HG02759 (cell line): ENCODE measurements around the gene LAYN.

ENCODE experiments used
- ATAC-seq: cut with Tn5 transposase; IDR thresholded peaks from one replicate; pipeline ENCODE4 v1.9.1; 2021; ENCODE audit warnings: mild to moderate bottlenecking, moderate library complexity; ENCODE audit not compliant: unreplicated experiment

Gene LAYN

DNA sequence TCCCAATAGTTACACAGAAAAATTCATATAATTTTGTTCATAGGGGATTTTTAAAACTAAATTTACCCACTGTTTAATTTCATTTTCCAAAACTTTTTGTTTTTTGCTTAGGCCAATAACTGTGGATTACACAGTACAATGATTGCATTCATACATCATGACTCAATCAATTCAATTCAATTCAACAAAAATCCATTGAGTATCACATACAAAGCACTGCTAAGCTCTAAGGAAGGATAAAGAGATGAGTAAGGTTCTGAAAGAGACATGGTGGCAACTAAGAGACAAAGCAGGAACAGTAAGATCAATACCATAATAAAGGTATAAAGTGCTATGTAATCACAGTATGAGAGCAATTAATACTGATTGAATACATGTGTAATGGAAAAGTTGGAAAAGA is 9.4 kb upstream of the LAYN start:
- ATAC-seq: no peak

DNA sequence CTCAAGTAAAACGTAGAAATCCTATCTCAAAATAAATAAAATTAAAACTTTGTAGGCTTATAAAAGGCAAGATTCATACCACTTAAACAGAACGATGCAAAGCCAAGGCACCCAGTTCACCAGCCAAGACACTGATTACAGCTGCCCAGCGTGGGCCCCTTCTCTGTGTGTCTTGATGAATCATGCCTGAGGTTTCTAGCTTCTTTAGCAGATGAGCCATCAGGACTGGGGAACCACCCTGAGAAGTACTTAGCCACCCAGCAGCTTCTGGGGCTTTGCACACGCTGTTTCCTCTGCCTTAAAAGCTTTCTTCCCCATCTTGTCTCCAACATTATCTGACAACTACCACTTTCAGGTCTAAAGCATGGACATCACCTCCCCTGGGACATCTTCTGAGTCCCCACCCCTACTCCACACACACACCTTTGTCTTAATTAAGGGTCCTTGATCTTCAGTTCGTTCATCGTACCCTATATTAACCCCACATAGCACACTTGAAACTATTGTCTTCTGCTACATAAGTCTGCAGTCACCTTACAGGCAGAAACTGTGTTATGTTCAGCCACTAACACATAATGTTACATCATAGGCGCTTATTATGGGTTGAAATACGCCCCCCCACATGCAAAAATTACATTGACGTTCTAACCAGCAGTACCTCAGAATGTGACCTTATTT is 8.7 kb upstream of the LAYN start:
- peak; percentile 78 for ATAC-seq

DNA sequence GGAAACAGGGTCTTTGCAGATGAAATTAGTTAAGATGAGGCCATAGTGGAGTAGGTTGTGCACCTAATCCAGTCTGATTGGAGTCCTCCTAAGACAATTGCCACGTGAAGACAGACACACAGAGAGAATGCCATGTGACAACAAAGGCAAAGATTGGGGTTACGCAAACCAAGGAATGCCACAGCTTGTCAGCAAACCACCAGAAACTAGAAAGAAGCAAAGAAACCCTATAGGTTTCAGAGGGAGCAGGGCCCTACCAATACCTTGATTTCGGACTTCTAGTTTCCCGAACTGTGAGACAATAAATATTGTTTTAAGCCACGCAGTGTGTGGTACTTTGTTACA is 8.2 kb upstream of the LAYN start:
- ATAC-seq: no peak

DNA sequence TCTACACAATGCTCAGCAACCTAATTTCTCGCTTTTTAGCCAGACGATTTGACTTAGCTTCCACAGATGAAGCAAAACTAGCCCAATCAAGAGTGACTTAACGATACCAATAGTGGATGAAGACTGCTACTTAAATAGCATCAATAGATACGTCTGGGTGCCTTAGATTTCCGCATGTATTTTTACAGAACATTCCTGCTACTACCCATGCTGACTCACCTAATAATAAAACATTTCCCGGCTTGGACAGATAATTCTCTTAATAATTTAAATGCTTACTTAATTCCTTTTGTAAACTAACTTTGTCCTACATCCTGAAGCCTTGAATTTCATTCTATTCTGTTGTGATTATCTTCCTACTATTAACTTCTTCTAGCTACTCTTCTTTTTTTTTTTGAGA is 5.2 kb upstream of the LAYN start:
- no peak for ATAC-seq

DNA sequence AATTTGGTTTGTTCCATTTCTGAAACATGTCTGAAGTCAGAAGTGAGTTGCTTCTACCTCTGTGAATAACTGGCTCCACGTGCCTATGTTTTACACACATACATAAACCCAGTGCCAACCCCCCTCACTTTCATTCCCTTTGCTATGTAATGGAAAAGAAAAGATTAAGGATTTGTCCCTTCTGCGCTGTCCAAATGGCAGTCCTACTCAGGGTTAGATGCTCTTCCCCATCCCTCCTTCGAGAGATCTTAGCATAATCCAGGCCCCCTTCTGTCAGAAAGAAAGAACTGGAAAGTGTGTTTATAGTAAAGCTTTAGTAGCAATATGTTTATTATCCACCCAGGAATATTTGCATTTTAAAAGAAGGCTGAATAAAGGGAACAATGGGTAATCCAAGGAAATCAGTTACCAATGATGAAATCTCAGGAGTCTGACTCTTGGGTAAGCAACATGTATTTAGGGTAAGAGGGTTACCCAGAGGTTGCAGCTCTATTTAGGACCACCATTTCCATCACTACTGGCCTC is 3.1 kb upstream of the LAYN start:
- no peak for ATAC-seq

DNA sequence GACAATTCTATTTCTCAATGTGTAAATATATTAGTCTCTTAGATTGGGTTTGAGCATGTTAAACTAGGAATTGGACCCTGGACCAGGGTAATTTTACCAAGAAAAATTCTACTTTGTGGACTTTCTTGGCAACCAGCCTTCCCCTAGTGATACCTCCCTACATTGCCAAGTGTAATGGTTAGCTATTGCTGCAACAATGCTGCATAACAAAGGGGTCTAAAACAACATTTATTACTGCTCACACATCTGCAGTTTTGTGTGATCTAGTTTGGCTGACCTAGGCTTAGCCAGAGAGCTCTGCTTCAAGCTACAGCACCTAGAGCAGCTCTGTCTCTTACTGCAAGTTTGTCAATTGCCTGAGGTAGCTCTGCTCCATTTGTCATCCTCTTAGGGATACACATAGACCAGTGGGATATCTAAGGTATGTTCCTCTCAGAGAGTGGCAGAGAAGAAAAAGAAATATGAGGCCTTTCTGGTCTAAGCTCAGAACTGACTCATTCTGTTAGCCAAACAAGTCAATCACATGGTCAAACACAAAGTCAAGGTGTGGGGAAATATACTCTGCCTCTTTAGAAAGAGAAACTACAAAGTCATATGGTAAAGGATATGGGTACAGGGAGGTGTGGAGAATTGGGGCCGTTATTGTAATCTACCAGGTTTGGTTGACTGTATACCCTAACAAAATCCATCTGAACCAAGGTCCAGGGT is 2.0 kb upstream of the LAYN start:
- no peak for ATAC-seq

DNA sequence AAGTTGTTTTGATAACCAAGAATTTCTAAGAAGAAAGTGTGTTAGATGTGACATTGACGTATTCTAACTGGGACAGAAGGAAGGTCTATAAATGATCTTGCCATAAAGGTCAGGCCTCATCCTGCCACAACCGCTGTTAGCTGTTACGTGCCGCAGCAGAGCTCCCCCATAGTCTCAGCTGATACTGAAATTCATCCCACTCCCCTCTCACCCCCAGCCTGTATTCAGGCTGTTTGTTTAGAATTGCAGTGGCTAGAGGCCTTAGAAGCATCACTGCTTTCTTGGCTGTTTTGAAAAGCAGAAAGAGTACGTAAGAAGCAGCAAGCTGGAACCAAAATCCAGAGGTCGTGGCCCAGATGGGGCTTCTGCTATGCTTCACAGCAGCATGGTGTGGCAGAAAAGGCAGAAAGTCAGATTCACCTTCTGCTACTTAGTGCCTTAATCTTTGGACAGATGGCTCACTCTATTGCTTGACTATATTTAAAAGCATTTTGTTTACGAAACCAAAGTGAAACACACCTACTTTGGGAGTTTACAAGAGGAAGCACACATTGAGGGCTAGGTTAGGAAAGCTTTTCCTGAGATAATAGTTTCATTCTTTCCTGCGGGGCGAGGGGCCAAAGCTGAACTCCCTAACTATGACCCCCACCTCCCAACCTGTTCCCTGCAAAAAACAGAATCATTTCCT is 950 bp upstream of the LAYN start:
- no peak for ATAC-seq

DNA sequence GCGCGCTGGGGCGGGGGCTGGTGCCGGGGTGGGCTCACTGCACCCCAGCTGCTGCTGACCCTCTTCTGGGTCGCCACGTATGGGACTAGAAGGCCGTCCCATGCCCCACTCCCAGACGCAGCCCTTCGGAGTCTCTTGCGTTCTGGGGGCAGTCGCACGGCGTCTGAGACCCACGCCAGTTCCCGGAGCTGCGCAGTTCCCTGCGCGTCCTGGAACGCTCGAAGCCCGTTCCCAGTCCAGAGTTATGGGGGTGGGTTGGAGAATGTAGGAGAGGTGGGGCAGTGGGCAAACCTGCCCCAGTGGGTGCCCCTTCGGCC is 375 bp downstream of the LAYN start:
- ATAC-seq: no peak

DNA sequence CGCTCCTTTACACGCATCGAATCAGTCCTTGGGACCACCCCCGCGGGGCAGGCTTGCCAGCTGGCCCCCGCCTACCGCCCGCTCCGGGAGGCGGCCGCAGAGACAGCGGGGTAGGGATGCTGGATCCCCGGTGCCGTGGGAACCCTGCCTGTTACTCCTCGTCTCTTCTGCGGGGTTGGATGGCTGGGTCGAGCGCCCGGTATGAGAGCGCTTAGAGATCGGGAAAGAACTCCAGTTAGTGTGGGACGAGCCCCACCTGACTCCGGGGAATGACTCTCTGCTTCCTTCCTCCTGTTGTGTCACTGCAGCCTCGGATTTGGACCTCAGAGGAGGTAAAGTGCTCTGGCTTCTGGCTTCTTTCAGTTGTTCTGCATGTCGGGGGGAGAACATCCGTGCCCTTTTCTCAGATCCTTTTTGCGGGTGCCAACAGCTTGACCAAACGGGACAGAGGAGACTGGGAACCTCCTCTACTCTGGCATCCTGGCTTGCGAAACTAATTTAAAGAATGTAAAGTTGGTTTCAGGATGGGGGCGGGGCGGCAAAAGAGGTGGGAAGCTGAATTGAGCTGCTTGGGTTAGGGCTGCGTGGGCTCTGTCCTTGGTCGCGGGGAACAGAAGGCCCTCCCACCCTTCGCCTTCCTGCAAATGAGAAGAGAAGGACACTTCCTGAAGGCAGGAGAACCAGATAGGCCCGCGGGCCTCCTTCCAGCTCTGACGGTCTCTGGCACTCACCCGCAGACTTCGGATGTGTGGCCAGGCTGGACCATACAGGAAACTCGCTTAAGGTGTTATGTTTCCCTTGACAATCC is 938 bp downstream of the LAYN start:
- no peak for ATAC-seq

DNA sequence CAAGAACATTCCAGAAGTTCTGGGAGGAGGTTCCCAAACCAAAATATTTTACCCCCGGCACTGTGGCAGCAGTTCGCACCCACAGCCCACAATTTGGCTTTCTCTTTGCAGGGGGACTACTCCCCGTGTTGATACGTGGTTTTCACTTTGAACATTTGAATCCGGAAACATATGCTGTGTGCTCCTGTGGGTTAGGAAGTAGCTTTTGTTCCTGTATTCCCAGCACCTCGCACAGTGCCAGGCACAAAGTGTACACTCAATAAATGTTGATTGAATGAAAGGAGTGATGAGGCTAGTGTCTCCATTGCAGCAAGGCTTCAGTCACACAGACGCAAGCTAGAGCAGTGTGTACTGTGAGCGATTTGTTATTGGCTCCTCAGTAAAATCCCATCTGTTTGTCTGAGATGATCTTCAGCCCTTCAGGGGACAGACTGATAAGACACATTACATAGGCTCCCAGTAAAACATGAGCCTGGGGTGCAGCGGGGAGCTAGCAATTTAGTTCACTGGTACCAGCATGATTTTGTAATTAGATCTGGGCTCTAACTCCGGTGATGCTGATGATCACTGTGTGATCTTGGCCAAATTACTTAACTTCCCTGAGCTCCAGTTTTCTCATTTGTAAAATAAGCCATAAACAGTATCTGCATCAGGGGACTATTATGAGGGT is 2.2 kb downstream of the LAYN start:
- no peak for ATAC-seq

DNA sequence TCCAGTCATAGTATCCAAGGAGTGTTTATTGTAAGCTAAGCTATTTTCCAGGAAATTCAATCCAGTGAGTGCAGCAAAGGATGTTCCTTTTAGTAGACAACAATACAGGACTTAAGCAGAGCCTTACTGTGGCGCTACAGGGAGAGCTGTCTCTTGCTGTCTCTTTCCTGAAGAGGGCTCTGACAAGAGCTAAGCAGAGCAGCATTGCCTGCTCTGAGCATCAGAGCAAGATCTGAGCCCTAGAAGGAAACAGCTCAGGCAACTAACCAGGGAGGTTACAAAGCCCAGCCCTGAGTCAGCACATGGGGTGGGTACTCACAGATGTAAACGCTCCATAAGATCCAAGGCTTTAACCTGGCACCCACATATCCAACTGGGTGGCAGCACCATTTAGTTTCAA is 8.0 kb downstream of the LAYN start:
- no peak for ATAC-seq

DNA sequence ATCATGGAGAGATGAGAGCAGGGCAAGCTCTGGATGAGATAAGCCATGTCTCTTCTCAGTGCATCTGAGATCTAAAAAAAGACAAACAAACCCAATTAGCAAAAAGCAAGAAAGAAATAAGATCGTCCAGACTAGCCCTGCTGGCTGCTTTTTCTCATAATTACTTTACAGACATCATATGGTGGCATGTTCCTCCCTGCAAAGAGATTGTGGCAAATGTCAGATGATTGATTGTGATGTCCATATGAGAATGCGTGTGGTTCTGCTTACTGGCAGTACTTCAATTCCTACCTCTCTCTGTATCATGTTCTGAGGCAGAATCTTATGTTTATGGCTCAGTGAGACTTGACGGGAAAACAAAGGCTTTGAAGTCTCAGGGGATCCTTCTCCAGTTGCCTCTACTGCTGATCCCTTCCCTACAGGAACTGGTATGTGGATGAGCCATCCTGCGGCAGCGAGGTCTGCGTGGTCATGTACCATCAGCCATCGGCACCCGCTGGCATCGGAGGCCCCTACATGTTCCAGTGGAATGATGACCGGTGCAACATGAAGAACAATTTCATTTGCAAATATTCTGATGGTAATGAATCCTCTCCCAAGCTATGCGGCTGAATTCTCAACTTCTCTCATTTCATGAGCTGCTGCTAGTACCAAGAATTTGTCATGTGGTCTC is 8.8 kb downstream of the LAYN start:
- ATAC-seq: no peak

DNA sequence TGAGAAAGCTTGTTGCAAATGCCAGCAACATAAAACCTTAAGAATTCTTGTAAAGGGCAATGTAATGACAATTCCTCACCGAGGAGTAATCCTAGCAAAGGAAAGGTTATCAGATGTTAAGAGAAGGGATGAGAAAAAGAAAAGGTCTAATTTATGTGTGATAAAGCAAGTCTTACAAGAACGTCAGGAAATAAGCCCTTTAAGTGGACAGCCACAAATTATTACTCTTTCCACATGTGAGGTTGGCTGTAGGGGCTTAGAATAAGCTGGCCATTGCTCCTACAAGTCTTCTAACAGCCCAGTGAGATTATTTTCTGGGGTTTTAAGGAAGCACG is 9.3 kb downstream of the LAYN start:
- ATAC-seq: no peak

DNA sequence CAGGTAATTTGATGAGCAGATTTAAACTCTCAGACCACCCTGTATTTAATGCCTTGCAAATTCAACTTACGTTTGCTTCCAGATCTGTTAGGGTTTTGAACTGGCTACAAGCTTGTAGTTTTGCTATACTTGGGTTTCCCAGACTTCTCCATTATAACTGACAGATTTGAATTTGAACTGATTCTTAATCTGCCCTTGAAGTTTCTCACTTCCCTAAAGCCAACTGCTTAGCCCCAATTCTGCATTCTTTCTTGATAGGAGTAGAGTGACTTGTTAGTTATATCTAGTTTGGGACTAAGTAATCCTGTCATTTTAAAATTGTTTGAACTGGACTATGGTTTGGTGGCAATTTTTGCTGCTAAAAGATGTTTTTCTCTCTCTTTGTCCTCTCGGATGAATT is 9.7 kb downstream of the LAYN start:
- no peak for ATAC-seq

DNA sequence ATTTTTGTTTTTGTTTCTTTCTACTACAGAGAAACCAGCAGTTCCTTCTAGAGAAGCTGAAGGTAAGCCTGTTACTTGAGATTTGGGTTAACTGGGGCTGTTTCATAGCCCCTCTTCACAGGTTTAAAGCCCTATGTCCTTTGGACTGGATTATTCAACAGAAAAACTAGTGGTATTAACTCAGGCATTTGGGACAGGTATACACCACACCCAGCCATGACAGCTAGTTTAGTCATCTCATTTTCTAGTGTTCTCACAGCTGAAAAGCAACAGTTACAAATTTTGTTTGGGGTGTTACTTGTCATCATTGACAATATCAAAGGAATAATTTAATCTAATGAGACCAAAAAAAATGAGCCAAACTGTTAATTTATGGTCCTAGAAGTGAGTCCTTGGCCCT is 14.0 kb downstream of the LAYN start:
- ATAC-seq: no peak

DNA sequence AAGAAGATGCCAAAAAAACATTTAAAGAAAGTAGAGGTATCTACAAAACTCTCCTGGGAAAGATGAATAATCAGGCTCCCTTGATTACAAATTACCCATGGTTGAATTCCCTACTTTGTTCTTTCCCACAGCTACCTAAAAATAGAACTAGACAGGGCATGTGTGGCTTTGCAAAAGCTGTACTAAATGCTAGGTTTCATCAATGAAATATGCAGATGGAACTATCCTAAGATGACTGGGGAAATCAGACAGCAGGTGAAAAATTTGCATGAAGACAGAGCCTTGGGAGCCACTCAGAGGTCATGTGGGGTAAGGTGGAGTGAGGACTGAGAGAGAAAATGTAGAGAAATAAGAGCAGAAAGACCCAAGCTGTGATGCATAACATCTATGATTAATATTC is 14.7 kb downstream of the LAYN start:
- no peak for ATAC-seq

DNA sequence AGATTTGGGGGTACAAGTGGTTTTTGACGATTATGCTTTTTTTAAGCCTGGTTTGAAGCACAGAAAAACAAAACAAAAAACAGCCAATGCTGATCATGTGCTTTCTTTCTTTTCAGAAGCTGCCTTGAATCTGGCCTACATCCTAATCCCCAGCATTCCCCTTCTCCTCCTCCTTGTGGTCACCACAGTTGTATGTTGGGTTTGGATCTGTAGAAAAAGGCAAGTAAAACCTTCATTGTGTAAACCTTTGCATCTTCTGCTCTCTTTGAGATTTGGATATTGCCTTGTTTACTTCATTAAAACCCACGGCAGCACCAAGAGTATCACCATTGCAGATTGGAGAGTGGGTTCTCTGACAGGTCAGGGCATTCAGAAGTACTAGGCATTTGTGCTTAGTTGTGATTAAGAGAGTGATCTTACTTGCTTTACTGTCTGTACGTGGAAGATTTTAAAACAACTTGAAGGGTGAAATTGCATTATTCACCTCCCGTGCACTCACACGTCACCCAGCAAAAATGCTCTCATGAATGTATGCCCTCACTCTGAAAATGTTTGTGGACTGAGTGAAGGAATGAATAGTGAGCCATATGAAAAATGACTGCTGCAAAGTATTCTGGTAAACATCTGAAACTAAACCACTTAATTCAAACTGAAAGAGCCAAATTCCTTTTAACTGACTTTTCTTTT is 17.0 kb downstream of the LAYN start:
- ATAC-seq: no peak

DNA sequence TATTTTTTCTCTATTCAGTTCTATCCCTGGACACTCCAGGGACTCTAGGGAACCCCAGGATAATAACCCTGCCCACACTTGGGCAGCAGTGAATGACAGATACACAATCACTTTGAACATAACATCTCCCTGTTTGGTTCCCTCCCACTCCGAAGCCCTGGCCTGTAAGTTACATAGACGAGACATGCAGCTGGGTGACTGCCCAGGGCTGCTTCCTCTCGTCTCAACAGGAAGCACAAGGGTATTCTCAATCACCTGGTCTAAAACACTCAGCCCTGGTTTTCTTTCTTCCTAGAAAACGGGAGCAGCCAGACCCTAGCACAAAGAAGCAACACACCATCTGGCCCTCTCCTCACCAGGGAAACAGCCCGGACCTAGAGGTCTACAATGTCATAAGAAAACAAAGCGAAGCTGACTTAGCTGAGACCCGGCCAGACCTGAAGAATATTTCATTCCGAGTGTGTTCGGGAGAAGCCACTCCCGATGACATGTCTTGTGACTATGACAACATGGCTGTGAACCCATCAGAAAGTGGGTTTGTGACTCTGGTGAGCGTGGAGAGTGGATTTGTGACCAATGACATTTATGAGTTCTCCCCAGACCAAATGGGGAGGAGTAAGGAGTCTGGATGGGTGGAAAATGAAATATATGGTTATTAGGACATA is 19.4 kb downstream of the LAYN start:
- ATAC-seq: no peak

DNA sequence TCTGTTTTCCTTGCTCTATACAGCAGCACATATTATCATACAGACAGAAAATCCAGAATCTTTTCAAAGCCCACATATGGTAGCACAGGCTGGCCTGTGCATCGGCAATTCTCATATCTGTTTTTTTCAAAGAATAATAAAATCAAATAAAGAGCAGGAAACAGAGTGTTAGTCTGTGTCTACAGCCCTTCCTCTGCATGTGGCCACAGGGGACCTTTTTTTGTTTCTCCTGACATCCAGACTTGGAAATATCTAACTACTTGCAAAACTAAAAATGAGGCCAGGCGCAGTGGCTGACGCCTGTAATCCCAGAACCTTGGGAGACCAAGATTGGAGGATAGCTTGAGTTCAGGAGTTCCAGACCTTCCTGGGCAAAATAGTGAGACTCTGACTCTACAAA is 20.3 kb downstream of the LAYN start:
- ATAC-seq: no peak
